ENCODE data around the gene LRRTM4. TPM values are rescaled to one million over a fixed set of nuclear protein-coding genes. Genes with fewer than 3 reads are reported as not detected.
"Not testable (repeated sequence)": the region's sequence is repeated elsewhere in the genome, so short reads cannot be mapped to it uniquely, and the experiment has no call there.

The LRRTM4 gene
- total RNA-seq, 3 donors from 2014 or later (not counting 1 experiment from before 2014, with no cell fraction given) = not detected

GRCh38 chr2:77102927-77103326 is 419.2 kb downstream of the LRRTM4 start:
- Mint-ChIP-seq H3K4me3 (no peak overlapping the region), H3K9me3 (peaks cover 11 to 18% of the 10 kb centered on the region in 2 donors), H3K27me3 (ENCODE audit: low read depth in 2 of 2) (no peaks in the 10 kb centered on the region), H3K36me3 (no peaks in the 10 kb centered on the region), H3K4me1 (no peaks in the 10 kb centered on the region), H3K27ac (no peak overlapping the region)
- no peak for DNase-seq
- Histone ChIP-seq H3K27me3 (ENCODE audit: control insufficient read depth, insufficient read depth, low read length) (no peaks in the 10 kb centered on the region), H3K36me3 (ENCODE audit: control insufficient read depth, insufficient read depth, low read length) (no peaks in the 10 kb centered on the region), H3K27ac (ENCODE audit: low read length) (no peak overlapping the region), H3K9me3 (ENCODE audit: control insufficient read depth, insufficient read depth, low read length) (peaks cover 3% of the 10 kb centered on the region), H3K4me1 (ENCODE audit: control insufficient read depth, insufficient read depth, low read length) (no peaks in the 10 kb centered on the region), H3K4me3 (ENCODE audit: low read length) (no peak overlapping the region)
- 69% methylated on average over 2 of the region's 2 CpGs for WGBS (ENCODE audit: insufficient coverage)
- no peak for ATAC-seq
- TF ChIP-seq, protein P1, sequence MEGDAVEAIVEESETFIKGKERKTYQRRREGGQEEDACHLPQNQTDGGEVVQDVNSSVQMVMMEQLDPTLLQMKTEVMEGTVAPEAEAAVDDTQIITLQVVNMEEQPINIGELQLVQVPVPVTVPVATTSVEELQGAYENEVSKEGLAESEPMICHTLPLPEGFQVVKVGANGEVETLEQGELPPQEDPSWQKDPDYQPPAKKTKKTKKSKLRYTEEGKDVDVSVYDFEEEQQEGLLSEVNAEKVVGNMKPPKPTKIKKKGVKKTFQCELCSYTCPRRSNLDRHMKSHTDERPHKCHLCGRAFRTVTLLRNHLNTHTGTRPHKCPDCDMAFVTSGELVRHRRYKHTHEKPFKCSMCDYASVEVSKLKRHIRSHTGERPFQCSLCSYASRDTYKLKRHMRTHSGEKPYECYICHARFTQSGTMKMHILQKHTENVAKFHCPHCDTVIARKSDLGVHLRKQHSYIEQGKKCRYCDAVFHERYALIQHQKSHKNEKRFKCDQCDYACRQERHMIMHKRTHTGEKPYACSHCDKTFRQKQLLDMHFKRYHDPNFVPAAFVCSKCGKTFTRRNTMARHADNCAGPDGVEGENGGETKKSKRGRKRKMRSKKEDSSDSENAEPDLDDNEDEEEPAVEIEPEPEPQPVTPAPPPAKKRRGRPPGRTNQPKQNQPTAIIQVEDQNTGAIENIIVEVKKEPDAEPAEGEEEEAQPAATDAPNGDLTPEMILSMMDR (IDR thresholded peaks at IDR 0.05) = no peak
- intact Hi-C loops (cut with micrococcal nuclease) = no loop called here

- H3K27me3 ChIP-seq (ENCODE audit: control insufficient read depth, insufficient read depth, low read length) = no peaks in the 10 kb centered on the region
- Mint-ChIP-seq H3K36me3 (no peaks in the 10 kb centered on the region), H3K4me1 (no peaks in the 10 kb centered on the region), H3K27ac (no peak overlapping the region), H3K4me3 (no peak overlapping the region), H3K9me3 (peaks cover 12 to 19% of the 10 kb centered on the region in 2 donors), H3K27me3 (ENCODE audit: low read depth in 2 of 2) (no peaks in the 10 kb centered on the region)
- WGBS (ENCODE audit: insufficient coverage) = 80% methylated on average over 8 of the region's 8 CpGs
- H3K4me3 ChIP-seq (ENCODE audit: low read length) = no peak overlapping the region
- H3K4me1 ChIP-seq (ENCODE audit: control insufficient read depth, insufficient read depth, low read length) = no peaks in the 10 kb centered on the region
- H3K27ac ChIP-seq (ENCODE audit: low read length) = no peak overlapping the region
- H3K9me3 ChIP-seq (ENCODE audit: control insufficient read depth, insufficient read depth, low read length) = peaks cover 3% of the 10 kb centered on the region
- TF ChIP-seq, protein P1 (IDR thresholded peaks at IDR 0.05) = no peak
- ATAC-seq (no peak), DNase-seq (no peak)
- intact Hi-C loops (cut with micrococcal nuclease) = no loop called here
- H3K36me3 ChIP-seq (ENCODE audit: control insufficient read depth, insufficient read depth, low read length) = no peaks in the 10 kb centered on the region
Observed at GRCh38 chr2:77101796-77102452, 420.3 kb downstream of the LRRTM4 start.

- no peaks in the 10 kb centered on the region for H3K36me3 Mint-ChIP-seq
Observed at GRCh38 chr2:77099961-77100360, 422.2 kb downstream of the LRRTM4 start.

DNA sequence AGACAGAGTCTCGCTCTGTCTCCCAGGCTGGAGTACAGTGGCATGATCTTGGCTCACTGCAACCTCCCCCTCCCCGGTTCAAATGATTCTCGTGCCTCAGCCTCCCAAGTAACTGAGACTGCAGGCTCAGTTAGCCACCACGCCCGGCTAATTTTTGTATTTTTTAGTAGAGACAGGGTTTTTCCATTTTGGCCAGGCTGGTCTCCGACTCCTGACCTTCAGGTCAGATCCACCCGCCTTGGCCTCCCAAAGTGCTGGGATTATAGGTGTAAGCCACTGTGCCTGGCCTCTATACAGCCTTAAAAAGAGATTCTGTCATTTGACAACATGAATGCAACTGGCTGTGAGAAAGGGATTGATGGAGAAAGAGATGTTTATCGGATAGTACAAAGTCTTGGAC is 426.7 kb downstream of the LRRTM4 start:
- WGBS (ENCODE audit: insufficient coverage) = 64% methylated on average over 8 of the region's 8 CpGs
- H3K36me3 Mint-ChIP-seq; H3K4me3 Mint-ChIP-seq; H3K4me3 ChIP-seq (ENCODE audit: low read length); H3K27me3 ChIP-seq (ENCODE audit: control insufficient read depth, insufficient read depth, low read length); H3K9me3 ChIP-seq (ENCODE audit: control insufficient read depth, insufficient read depth, low read length); H3K36me3 ChIP-seq (ENCODE audit: control insufficient read depth, insufficient read depth, low read length); ATAC-seq; intact Hi-C loops (cut with micrococcal nuclease); H3K27me3 Mint-ChIP-seq (ENCODE audit: low read depth in 2 of 2); DNase-seq; H3K4me1 ChIP-seq (ENCODE audit: control insufficient read depth, insufficient read depth, low read length); H3K27ac Mint-ChIP-seq; H3K4me1 Mint-ChIP-seq; H3K27ac ChIP-seq (ENCODE audit: low read length): not testable (repeated sequence)
- H3K9me3 Mint-ChIP-seq = peaks cover 16 to 25% of the 10 kb centered on the region in 2 donors

More at GRCh38 chr2:77099961-77100360, 422.2 kb downstream of the LRRTM4 start:
- no peaks in the 10 kb centered on the region for H3K4me1 ChIP-seq (ENCODE audit: control insufficient read depth, insufficient read depth, low read length)
- no peak overlapping the region for H3K27ac ChIP-seq (ENCODE audit: low read length)
- H3K9me3 ChIP-seq (ENCODE audit: control insufficient read depth, insufficient read depth, low read length) = peaks cover 3% of the 10 kb centered on the region
- no peak overlapping the region for H3K4me3 Mint-ChIP-seq
- WGBS (ENCODE audit: insufficient coverage) = 100% methylated on average over 2 of the region's 2 CpGs
- H3K27me3 ChIP-seq (ENCODE audit: control insufficient read depth, insufficient read depth, low read length) = no peaks in the 10 kb centered on the region
- intact Hi-C loops (cut with micrococcal nuclease) = no loop called here
- no peaks in the 10 kb centered on the region for H3K36me3 ChIP-seq (ENCODE audit: control insufficient read depth, insufficient read depth, low read length)
- TF ChIP-seq, protein P1 (IDR thresholded peaks at IDR 0.05) = no peak
- H3K4me1 Mint-ChIP-seq = no peaks in the 10 kb centered on the region
- ATAC-seq (no peak), DNase-seq (no peak)
- H3K4me3 ChIP-seq (ENCODE audit: low read length) = no peak overlapping the region
- H3K9me3 Mint-ChIP-seq = peaks cover 14 to 17% of the 10 kb centered on the region in 2 donors
- no peaks in the 10 kb centered on the region for H3K27me3 Mint-ChIP-seq (ENCODE audit: low read depth in 2 of 2)
- H3K27ac Mint-ChIP-seq = no peak overlapping the region

Measured in natural killer cell (primary cell).